GM12873 (cell line): ENCODE data around the gene MEGF6.

Experiments used
- CTCF ChIP-seq: IDR thresholded peaks from 2 replicates; pipeline ENCODE4 v1.5.1; 2012; ENCODE audit warnings: low read depth, mild to moderate bottlenecking, moderate library complexity, low read length, control low read depth; ENCODE audit not compliant: insufficient read depth; ENCODE audit errors: missing control alignments

The MEGF6 gene

GRCh38 chr1:3575993-3576392, 35.3 kb downstream of the MEGF6 start:
- TF ChIP-seq CTCF, result no peak

GRCh38 chr1:3573500-3573899, 37.8 kb downstream of the MEGF6 start:
- no peak for TF ChIP-seq CTCF

- TF ChIP-seq CTCF, result no peak
These were observed 40.0 kb downstream of the MEGF6 start for GRCh38 chr1:3571263-3571662.

GRCh38 chr1:3570066-3570986, 41.0 kb downstream of the MEGF6 start:
- TF ChIP-seq CTCF, result no peak

GRCh38 chr1:3569436-3569835, 41.9 kb downstream of the MEGF6 start:
- TF ChIP-seq CTCF, result no peak

GRCh38 chr1:3568815-3569435, 42.4 kb downstream of the MEGF6 start:
- TF ChIP-seq CTCF, result no peak
